NAMALWA (cell line): ENCODE results near the gene RPL23.

Experiments used
- DNase-seq: peaks from one replicate; pipeline ENCODE4 v3.0.0-alpha.2; 2015; ENCODE audit warnings: low spot score

The RPL23 gene

GRCh38 chr17:38798614-38799500 lies 54.7 kb downstream of the RPL23 start:
- peak; percentile 71 for DNase-seq
